PC-3 (cell line): Measurements from ENCODE around the gene GP5.

Experiments used
- EZH2phosphoT487 ChIP-seq: fragments of 300-600 bp; sonication (generic); IDR thresholded peaks from 2 replicates; pipeline ENCODE4 v1.6.1; 2018; ENCODE audit warnings: mild to moderate bottlenecking, antibody characterized with exemption, low read length, borderline replicate concordance
- TF ChIP-seq, protein P1 (sequence below): fragments of 300-600 bp; sonication (generic); conservative IDR thresholded peaks from 2 replicates; pipeline ENCODE4 v1.5.1; 2017; ENCODE audit warnings: antibody characterized with exemption, low read depth, mild to moderate bottlenecking, low read length

DNA sequence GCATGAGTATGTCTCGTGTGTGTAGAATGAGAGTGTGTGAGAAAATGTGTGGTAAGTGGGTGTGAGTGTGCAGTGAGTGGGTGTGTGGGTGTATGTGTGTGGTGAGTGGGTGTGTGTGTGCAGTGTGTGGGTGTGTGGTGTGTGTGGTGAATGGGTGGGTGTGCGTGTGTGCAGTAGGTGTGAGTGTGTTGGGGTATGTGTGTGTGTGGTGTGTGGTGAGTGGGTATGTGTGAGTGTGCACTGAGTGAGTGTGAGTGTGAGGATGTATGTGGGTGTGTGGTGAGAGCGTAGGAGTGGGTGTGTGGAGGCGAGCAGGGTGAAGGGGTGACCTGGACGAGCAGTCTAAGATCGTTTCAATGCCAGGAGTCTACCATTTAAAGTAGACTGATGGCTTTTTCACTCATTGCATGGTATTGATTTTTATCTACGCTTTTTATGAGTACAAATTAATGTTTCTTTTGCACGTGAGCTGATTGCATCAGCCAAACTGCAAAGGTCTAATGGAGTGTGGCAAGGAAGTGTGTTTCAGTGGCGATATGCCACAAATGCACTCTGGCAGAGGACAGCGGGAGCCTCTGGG is 46.3 kb downstream of the GP5 start:
- TF ChIP-seq, protein P1, sequence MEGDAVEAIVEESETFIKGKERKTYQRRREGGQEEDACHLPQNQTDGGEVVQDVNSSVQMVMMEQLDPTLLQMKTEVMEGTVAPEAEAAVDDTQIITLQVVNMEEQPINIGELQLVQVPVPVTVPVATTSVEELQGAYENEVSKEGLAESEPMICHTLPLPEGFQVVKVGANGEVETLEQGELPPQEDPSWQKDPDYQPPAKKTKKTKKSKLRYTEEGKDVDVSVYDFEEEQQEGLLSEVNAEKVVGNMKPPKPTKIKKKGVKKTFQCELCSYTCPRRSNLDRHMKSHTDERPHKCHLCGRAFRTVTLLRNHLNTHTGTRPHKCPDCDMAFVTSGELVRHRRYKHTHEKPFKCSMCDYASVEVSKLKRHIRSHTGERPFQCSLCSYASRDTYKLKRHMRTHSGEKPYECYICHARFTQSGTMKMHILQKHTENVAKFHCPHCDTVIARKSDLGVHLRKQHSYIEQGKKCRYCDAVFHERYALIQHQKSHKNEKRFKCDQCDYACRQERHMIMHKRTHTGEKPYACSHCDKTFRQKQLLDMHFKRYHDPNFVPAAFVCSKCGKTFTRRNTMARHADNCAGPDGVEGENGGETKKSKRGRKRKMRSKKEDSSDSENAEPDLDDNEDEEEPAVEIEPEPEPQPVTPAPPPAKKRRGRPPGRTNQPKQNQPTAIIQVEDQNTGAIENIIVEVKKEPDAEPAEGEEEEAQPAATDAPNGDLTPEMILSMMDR = no peak
- no peak for TF ChIP-seq EZH2phosphoT487
